Pancreas (tissue), 10 donors: ENCODE data around the gene TTF1. TPM values are rescaled to one million over a fixed set of nuclear protein-coding genes. Genes with fewer than 3 reads are reported as not detected.
A peak's percentile ranks its signal among the peaks of the same experiment; 100 is the strongest.

Source experiments
- ATAC-seq, 4 donors: fragments of 200-7000 bp; cut with Tn5 transposase; one replicate each; pipeline versions ENCODE4 v1.8.0 to v1.9.1; 2020; ENCODE audit warnings: mild to moderate bottlenecking in 4 of 4, moderate library complexity in 4 of 4
- DNase-seq, 6 donors: peaks; one replicate each; pipeline ENCODE4 v3.0.0-alpha.2; 2020
- FAIRE-seq: peaks from 2 replicates; lab custom pipeline; 2012; peaks lifted over from hg19 to GRCh38; lab: Jason Lieb, UNC
- H3K27ac ChIP-seq, 4 donors: fragments of 200-600 bp; sonication (generic); 1 replicate in 3 of 4; 2 replicates in 1 of 4; pipeline versions ENCODE4 v1.5.0 to v1.8.0; 2020
- H3K27me3 ChIP-seq, 4 donors: fragments of 200-600 bp; one replicate each; pipeline ENCODE4 v1.8.0; 2021
- H3K36me3 ChIP-seq, 3 donors: fragments of 200-600 bp; sonication (generic) in 1 of 3; one replicate each; pipeline versions ENCODE4 v1.5.0 to v1.8.0; 2020 to 2021
- H3K4me1 ChIP-seq, 3 donors: fragments of 200-600 bp; one replicate each; pipeline ENCODE4 v1.8.0; 2021
- H3K4me3 ChIP-seq, 4 donors: fragments of 200-600 bp; sonication (generic) in 2 of 4; one replicate each; pipeline versions ENCODE4 v1.5.0 to v1.8.0; 2020 to 2021
- H3K9me3 ChIP-seq, 4 donors: fragments of 200-600 bp; one replicate each; pipeline ENCODE4 v1.8.0; 2021
- WGBS, 2 donors: extraction: QIAGEN DNeasy Blood & Tissue Kit; methylation state at CpG; one replicate each; pipeline ENCODE4 v1.1.7; 2013; 5-methylcytosine and 5-hydroxymethylcytosine counted together
- intact Hi-C, 3 donors: fragments of 100-400 bp; cut with DNase I; formaldehyde crosslinking; loops; one replicate each; pipeline versions ENCODE4 v1.11.1 to v1.14.2; 2022
- polyA plus RNA-seq, 2 donors: library from polyadenylated mRNA; stranded (reverse); fragments of 200-250 nt; gene quantifications; one replicate each; pipeline ENCODE4 v1.2.3, GENCODE V29; 2013
- total RNA-seq, 6 donors: library from RNA; stranded (reverse); fragmentation: NEBNext Ultra II Directional in 4 of 6; extraction: Animal tissue kit (Norgen Biotek cat#: 25700) in 4 of 6; gene quantifications; one replicate each; pipeline versions ENCODE4 v1.2.1 to v1.2.4, GENCODE V29; 2021 to 2023
- TF ChIP-seq, protein P1 (sequence below), 4 donors: fragments of 200-600 bp; sonication (generic) in 3 of 4; IDR thresholded peaks; one replicate each; pipeline versions ENCODE4 v1.5.0 to v1.8.0; 2021; ENCODE audit warnings: antibody characterized with exemption in 4 of 4
- donor health status: healthy with polysubstance abuse.
- donor health status: DM: no; HTN: no; CAD: no; lungs with moderate emphysema.
- donor health status: DM: no; HTN: no; CAD: no.
- donor health status: control.
- donor health status: control.
- donor health status: Bipolar disorder and iron deficiency.
- donor health status: DM: yes; HTN: yes; CAD: no.
- donor health status: DM: no; HTN: no; CAD: no.
- donor health status: DM: no; HTN: no; CAD: no.
- donor health status: DM: yes; HTN: yes; CAD: no.

TTF1 gene
- total and polyA plus RNA-seq, 8 donors = 4.5 to 14.0 (median 6.7) TPM

- TF ChIP-seq, protein P1, sequence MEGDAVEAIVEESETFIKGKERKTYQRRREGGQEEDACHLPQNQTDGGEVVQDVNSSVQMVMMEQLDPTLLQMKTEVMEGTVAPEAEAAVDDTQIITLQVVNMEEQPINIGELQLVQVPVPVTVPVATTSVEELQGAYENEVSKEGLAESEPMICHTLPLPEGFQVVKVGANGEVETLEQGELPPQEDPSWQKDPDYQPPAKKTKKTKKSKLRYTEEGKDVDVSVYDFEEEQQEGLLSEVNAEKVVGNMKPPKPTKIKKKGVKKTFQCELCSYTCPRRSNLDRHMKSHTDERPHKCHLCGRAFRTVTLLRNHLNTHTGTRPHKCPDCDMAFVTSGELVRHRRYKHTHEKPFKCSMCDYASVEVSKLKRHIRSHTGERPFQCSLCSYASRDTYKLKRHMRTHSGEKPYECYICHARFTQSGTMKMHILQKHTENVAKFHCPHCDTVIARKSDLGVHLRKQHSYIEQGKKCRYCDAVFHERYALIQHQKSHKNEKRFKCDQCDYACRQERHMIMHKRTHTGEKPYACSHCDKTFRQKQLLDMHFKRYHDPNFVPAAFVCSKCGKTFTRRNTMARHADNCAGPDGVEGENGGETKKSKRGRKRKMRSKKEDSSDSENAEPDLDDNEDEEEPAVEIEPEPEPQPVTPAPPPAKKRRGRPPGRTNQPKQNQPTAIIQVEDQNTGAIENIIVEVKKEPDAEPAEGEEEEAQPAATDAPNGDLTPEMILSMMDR (IDR thresholded peaks at IDR 0.05) = no peak
- ATAC-seq (no peak), DNase-seq (no peak), FAIRE-seq (no peak)
- WGBS, 2 donors = 26 to 28% methylated on average over 12 of the region's 12 CpGs
- Histone ChIP-seq H3K36me3 (no peaks in the 10 kb centered on the region), H3K27me3 (peaks cover 0 to 49% (median 0%) of the 10 kb centered on the region in 4 donors), H3K4me1 (peaks cover 0 to 5% (median 0%) of the 10 kb centered on the region in 3 donors), H3K4me3 (no peak overlapping the region), H3K27ac (no peak overlapping the region), H3K9me3 (no peaks in the 10 kb centered on the region)
- intact Hi-C loops = loop anchor here in 1 of 3 donors (10.0 kb wide), 1 partner anchor 160 kb away; no protein-coding TSS in a partner anchor
These were observed 8.5 kb upstream of the TTF1 start for GRCh38 chr9:132415181-132415580.

DNA sequence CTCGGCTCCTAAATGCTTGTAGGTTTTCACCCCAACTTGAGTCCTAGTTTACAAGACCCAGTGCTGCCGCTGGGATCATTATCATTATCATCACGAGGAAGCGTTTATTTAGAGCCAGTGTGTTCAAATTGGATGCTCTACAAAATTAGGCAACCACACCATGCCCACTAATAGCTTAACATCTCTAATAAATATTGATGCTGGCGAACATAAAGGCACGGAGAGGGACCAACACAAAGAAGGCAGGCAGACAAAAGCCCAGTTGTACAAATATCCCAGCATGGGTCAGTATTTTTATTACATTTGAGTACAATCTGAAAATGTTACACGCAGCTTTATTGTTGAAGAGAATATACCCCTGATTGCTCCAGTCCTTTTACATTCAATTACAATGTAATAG lies 8.1 kb upstream of the TTF1 start:
- FAIRE-seq (no peak), ATAC-seq (no peak), DNase-seq (no peak)
- intact Hi-C loops = loop anchor here in 1 of 3 donors (10.0 kb wide), 1 partner anchor 160 kb away; no protein-coding TSS in a partner anchor
- Histone ChIP-seq H3K4me1 (peaks cover 0 to 6% (median 0%) of the 10 kb centered on the region in 3 donors), H3K27ac (no peak overlapping the region), H3K36me3 (no peaks in the 10 kb centered on the region), H3K9me3 (no peaks in the 10 kb centered on the region), H3K4me3 (no peak overlapping the region), H3K27me3 (peaks cover 0 to 50% (median 0%) of the 10 kb centered on the region in 4 donors)
- TF ChIP-seq, protein P1 (IDR thresholded peaks at IDR 0.05) = no peak
- WGBS, 2 donors = 26 to 31% methylated on average over 7 of the region's 7 CpGs

DNA sequence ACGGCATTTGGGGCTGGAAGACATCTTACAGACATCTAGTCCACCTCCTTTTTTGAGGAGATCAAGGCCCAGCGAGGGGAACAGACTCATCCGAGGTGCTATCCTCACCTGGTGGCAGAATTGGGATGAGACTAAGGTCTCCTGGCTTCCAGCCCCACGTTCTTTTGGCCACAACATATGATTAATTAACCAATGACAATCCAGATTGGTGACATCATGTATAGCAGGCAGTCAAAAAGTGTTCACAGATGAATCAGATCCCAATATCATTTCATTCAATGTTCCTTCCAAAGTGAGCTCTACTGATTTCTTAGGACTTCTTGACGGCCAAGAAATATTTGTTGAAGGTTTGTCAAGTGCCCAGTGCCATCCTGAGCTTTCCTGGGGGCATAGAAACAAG lies 7.3 kb upstream of the TTF1 start:
- intact Hi-C loops = loop anchor here in 1 of 3 donors (10.0 kb wide), 1 partner anchor 161 kb away; no protein-coding TSS in a partner anchor
- no peak overlapping the region for H3K4me3 ChIP-seq
- no peaks in the 10 kb centered on the region for H3K36me3 ChIP-seq
- H3K27ac ChIP-seq = no peak overlapping the region
- TF ChIP-seq, protein P1 (IDR thresholded peaks at IDR 0.05) = no peak
- no peak for DNase-seq
- H3K9me3 ChIP-seq = no peaks in the 10 kb centered on the region
- H3K4me1 ChIP-seq = peaks cover 0 to 6% (median 0%) of the 10 kb centered on the region in 3 donors
- no peak for FAIRE-seq
- peaks cover 0 to 51% (median 0%) of the 10 kb centered on the region in 4 donors for H3K27me3 ChIP-seq
- no peak for ATAC-seq
- WGBS, 2 donors = 29 to 37% methylated on average over 5 of the region's 5 CpGs

DNA sequence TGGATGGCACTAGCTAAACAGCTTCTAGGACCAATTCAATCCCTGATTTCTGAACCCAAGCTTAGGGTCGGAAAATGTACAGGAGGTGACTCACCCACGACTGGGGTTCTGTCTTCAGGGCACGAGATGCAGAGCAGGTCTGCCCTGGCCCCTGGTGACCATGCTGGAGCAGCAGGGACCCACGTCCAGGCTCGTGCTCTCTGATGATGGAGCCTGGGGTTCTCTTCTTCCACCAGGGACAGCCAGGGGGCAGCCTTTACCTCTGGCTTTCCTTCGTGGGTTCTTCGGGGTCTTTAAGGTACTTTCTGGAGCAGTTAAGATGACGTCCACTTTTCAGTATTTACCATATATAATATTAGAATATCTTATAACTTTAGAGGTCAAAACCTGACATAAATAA lies 5.4 kb upstream of the TTF1 start:
- TF ChIP-seq, protein P1 (IDR thresholded peaks at IDR 0.05) = no peak
- H3K9me3 ChIP-seq = no peaks in the 10 kb centered on the region
- no peaks in the 10 kb centered on the region for H3K36me3 ChIP-seq
- 17 to 18% methylated on average over 8 of the region's 8 CpGs for WGBS, 2 donors
- H3K27ac ChIP-seq = no peak overlapping the region
- ATAC-seq (no peak), FAIRE-seq (no peak), DNase-seq (no peak)
- no peak overlapping the region for H3K4me3 ChIP-seq
- intact Hi-C loops = loop anchor here in 1 of 3 donors (10.0 kb wide), 1 partner anchor 163 kb away; no protein-coding TSS in a partner anchor
- H3K27me3 ChIP-seq = peaks cover 0 to 38% (median 0%) of the 10 kb centered on the region in 4 donors
- peaks cover 0 to 6% (median 0%) of the 10 kb centered on the region in 3 donors for H3K4me1 ChIP-seq

DNA sequence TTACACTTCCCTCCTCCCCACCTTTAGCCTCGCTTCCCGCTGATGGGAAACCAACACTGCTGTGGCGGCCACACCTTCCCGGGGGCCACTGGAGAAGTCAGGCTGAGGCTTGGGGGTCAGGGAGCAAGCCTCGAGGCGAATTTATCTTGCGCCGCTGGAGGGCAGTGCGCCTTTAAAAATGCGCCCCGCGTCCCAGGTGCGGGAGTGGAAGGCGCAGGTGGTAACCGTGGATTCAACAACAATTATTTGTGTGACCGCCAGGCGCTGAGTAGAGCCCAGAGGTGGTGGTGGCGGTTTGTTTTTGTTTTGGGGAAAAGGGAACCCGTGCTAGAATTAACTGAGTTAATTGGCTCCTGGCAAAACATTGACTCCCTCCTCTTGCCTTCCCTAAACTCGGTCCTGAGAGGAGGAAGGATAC lies 4.5 kb upstream of the TTF1 start:
- FAIRE-seq (no peak), ATAC-seq (peak; percentile 53 to 76 (median 72)), DNase-seq (peak; percentile 33 to 79 (median 52))
- Histone ChIP-seq H3K9me3 (no peaks in the 10 kb centered on the region), H3K4me1 (peaks cover 0 to 6% (median 0%) of the 10 kb centered on the region in 3 donors), H3K27me3 (peaks cover 0 to 38% (median 0%) of the 10 kb centered on the region in 4 donors), H3K27ac (no peak overlapping the region), H3K4me3 (peak overlapping the region in 2 of 4 donors; percentile 8 to 13), H3K36me3 (no peaks in the 10 kb centered on the region)
- intact Hi-C loops = loop anchor here in 1 of 3 donors (10.0 kb wide), 1 partner anchor 164 kb away; no protein-coding TSS in a partner anchor
- TF ChIP-seq, protein P1 (IDR thresholded peaks at IDR 0.05) = peak; percentile 14 to 52 (median 47)
- 0 to 1% methylated on average over 19 to 20 of the region's 20 CpGs for WGBS, 2 donors
